ENCODE measurements around the gene SLC27A4.

The SLC27A4 gene

GRCh38 chr9:128339761-128340690 lies at the start of gene SLC27A4:
Gene SLC27A4, plus strand, starts transcription at chr9:128340527. Its CDS starts 2,606 bp downstream, at chr9:128343133.
- no peak for TF ChIP-seq GATA3 (IDR thresholded peaks at IDR 0.05; ENCODE audit: low read depth, low read length)
- TF ChIP-seq GATA2 (IDR thresholded peaks at IDR 0.05; ENCODE audit: low read depth, low read length) = no peak

DNA sequence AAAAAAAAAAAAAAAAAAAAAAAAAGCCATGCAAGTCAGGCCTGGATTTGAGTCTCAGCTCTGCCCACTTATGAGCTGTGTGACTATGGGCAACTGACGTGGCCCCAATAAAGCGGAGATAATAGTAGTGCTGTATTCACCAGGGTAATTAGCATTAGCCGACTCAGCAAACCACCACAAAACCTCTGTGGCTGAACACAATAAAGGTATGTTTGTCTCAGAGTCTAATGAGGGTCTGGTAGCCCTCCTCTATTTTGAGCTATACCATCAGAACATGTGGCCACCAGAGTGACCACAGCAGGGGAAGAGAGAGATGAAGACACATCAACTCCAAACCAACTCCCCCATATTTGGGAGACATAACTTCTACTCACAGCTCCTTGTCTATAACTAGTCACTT lies 48.3 kb upstream of the SLC27A4 start:
- no peak for TF ChIP-seq GATA2 (IDR thresholded peaks at IDR 0.05; ENCODE audit: low read depth, low read length)
- TF ChIP-seq GATA3 (IDR thresholded peaks at IDR 0.05; ENCODE audit: low read depth, low read length) = no peak

DNA sequence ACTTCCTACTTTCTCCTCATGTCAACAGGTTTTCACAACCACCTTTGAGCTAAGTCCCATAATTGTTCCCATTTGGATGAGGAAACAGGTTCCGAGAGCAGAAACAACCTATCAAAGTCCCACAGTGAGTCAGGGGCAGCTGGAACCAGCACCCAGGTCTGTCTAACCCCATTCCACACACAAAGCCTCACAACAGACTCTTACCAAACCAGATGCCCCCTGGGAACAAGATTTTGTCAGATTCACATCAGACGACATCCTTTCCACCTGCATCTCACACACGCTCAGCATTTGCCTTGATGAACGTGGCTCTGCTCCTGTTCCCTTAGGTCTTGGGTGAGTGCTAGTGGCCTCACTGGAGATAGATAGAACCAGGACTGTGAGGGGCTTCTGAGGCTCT lies 47.2 kb upstream of the SLC27A4 start:
- TF ChIP-seq GATA3 (IDR thresholded peaks at IDR 0.05; ENCODE audit: low read depth, low read length) (no peak), GATA2 (IDR thresholded peaks at IDR 0.05; ENCODE audit: low read depth, low read length) (no peak)

DNA sequence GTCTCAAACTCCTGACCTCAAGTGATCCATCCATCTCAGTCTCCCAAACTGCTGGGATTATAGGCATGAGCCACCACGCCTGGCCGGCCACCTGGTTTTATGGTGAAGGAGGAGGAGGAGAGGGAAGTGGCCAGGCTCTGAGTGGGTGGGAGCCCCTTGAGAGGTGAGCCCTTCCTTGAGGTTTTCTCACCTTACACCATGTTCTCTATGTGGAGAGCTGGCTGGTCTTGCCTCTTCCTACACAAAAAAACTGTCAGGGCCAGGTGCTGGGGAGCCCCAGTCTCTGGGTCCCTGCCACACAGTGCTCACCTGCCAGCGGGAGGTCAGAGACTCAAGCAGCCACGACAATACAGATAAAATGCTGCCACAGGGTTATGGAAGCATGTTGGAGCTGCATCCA lies 46.2 kb upstream of the SLC27A4 start:
- TF ChIP-seq GATA3 (IDR thresholded peaks at IDR 0.05; ENCODE audit: low read depth, low read length) (no peak), GATA2 (IDR thresholded peaks at IDR 0.05; ENCODE audit: low read depth, low read length) (no peak)

DNA sequence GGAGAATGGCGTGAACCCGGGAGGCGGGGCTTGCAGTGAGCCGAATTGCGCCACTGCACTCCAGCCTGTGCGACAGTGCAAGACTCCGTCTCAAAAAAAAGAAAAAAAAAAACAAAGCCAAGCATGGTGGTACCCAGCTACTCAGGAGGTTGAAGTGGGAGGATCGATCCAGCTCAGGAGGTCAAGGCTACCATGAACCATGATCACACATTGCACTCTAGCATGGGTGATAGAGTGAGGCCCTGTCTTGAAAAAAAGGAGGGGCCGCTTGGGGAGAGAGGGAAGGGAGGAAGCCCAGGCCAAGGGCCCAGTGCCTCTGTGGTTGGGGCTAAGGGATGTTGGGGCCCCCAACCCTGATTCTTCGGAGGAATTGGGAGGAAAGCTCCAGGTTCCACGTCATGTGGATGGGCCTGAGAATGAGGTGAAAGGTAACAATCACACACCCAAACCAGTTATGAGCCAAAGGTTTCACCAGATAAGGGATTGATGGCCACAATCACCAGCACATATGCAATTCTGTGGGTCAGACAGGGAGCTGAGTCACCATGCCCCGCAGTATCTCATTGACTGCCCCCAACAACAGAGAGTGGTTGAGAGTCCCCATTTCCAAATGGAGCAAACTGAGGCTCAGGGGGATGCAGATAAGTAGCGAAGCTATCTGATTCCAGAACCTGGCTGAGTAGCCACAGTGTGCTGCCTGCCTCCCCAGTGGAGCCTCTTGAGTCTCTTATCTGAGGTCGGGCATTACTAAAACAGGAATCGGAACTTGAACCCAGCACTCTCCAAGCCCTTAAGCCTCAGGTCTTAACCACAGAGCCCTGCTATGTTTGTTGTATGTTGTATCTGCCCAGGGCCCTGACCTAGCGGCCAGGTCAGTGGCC lies 43.7 kb upstream of the SLC27A4 start:
- TF ChIP-seq GATA2 (IDR thresholded peaks at IDR 0.05; ENCODE audit: low read depth, low read length) (no peak), GATA3 (IDR thresholded peaks at IDR 0.05; ENCODE audit: low read depth, low read length) (no peak)

DNA sequence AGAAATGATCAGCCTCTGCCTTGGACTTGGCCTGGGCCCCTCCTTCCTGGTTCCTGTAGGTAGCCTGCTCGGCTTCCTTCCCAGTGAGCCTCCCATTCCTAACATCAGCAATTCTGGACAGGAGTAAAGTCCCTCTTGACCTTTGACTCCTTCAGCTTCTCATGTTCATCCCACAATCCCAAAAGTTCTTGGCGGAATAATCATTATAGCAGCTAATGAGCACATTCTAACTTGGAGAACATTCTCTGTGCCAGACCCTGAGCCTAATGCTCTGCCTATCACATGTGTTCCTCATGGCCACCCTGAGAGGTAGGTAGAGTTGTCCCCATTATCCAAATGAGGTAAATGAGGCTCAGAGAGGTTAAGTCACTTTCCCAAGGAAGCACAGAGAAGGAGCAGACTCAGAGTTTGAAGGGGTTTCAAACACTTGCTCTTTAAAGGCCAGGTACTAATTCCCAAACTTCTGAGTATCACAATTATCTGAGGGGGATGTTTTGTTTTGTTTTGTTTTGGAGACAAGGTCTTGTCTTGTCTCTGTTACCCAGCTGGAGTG lies 43.0 kb upstream of the SLC27A4 start:
- TF ChIP-seq GATA3 (IDR thresholded peaks at IDR 0.05; ENCODE audit: low read depth, low read length) = no peak
- no peak for TF ChIP-seq GATA2 (IDR thresholded peaks at IDR 0.05; ENCODE audit: low read depth, low read length)

DNA sequence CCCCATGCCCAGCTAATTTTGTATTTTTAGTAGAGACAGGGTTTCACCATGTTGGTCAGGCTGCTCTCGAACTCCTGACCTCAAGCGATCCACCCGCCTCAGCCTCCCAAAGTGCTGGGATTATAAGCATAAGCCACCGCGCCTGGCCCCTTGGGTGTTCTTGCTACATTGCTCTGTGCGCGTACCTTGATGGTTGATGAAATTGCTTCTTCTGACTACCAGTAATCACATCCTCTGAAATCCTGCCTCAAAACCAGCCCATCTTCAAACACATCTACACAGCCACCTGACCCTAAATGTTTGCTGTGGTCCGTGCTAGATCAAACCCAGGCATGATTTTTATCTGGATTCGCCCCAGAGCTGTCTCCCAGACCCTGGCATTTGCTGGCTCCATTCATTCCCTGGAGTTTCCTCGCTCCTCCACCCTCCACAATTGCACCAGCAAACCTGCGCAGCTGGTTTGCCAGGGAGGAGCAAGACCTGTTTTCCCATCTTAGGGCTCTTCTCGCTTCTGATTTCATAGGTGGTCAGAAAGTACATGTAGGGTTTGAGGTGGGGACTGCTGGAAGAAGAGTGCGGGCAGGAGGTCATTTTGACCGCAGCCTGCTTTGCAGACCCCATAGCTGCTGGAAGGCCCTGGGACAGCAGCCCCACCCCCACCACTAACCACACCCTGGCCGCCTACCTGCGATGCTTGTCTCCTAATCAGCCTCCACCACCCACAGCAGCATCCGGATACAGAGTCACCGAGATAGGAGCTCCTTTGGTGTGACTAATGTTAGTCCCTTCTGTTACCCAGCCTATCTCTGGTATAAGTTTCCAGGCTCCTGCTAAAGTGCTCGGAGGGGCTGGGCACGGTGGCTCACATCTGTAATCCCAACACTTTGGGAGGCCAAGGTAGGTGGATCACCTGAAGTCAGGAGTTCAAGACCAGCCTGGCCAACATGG lies 41.5 kb upstream of the SLC27A4 start:
- peak; percentile 87 for TF ChIP-seq GATA2 (IDR thresholded peaks at IDR 0.05; ENCODE audit: low read depth, low read length)
- no peak for TF ChIP-seq GATA3 (IDR thresholded peaks at IDR 0.05; ENCODE audit: low read depth, low read length)

GRCh38 chr9:128304136-128304970 lies 36.0 kb upstream of the SLC27A4 start:
- TF ChIP-seq GATA3 (IDR thresholded peaks at IDR 0.05; ENCODE audit: low read depth, low read length) (no peak), GATA2 (IDR thresholded peaks at IDR 0.05; ENCODE audit: low read depth, low read length) (no peak)

- TF ChIP-seq GATA3 (IDR thresholded peaks at IDR 0.05; ENCODE audit: low read depth, low read length) = no peak
- no peak for TF ChIP-seq GATA2 (IDR thresholded peaks at IDR 0.05; ENCODE audit: low read depth, low read length)
These were observed 35.4 kb upstream of the SLC27A4 start for GRCh38 chr9:128304971-128305288.

DNA sequence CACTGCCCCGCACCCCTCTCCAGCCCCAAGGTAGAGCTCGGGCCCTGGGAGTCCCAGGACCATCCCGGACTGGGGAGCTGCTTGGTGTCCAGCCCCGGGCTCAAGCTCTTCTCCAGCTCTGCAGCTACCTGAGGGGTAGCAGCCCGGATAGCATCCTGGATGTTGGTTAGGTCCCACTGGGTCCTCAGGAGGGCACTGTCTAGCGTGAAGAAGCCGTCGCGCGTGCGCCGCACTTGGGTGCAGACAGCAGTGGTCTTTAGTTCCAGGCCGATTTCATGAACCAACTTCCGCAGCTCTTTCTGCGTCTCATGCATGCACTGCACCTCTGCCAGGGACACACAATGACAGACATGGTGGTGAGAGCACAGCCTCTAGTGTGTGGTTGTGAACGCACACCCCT lies 30.8 kb upstream of the SLC27A4 start:
- TF ChIP-seq GATA3 (IDR thresholded peaks at IDR 0.05; ENCODE audit: low read depth, low read length) (no peak), GATA2 (IDR thresholded peaks at IDR 0.05; ENCODE audit: low read depth, low read length) (no peak)

DNA sequence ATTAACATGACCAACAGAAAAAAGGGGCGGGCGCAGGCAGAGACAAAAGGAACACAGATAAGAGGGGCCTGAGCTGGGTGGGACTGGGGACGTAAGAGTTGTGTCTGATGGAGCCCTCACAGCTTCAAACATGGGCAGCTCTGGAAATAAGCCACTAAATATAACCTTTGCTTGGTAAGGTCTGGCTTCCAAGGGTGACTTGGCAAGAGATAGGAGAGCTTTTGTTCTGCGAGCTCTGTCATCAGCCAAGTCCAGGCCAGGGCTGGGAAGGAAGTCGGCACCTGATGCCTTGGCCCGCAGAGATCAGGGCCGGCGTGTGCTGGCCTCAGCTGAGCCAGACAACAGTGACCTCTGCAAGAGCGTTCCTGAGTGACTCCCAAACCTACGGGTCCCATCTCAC lies 29.9 kb upstream of the SLC27A4 start:
- no peak for TF ChIP-seq GATA2 (IDR thresholded peaks at IDR 0.05; ENCODE audit: low read depth, low read length)
- no peak for TF ChIP-seq GATA3 (IDR thresholded peaks at IDR 0.05; ENCODE audit: low read depth, low read length)

- TF ChIP-seq GATA2 (IDR thresholded peaks at IDR 0.05; ENCODE audit: low read depth, low read length) (no peak), GATA3 (IDR thresholded peaks at IDR 0.05; ENCODE audit: low read depth, low read length) (no peak)
These were observed 25.6 kb upstream of the SLC27A4 start for GRCh38 chr9:128314697-128315096.

Measured in SH-SY5Y (cell line).